H9 (cell line): Measurements from ENCODE around the gene PCDHGB2. TPM values are rescaled to one million over a fixed set of nuclear protein-coding genes. Genes with fewer than 3 reads are reported as not detected.
"Not testable (repeated sequence)": the region's sequence is repeated elsewhere in the genome, so short reads cannot be mapped to it uniquely, and the experiment has no call there.

Source experiments
- DNase-seq: peaks from one replicate; pipeline ENCODE4 v3.0.0-alpha.2; 2017
- H2AFZ ChIP-seq: one replicate; pipeline ENCODE4 v1.6.1; 2013; ENCODE audit warnings: mild to moderate bottlenecking, low read length, control low read depth, moderate library complexity
- H2AK5ac ChIP-seq: 2 replicates; pipeline ENCODE4 v1.6.1; 2013; ENCODE audit warnings: low read length, control low read depth, mixed read lengths; ENCODE audit not compliant: insufficient read length
- H2BK120ac ChIP-seq: one replicate; pipeline ENCODE4 v1.6.1; 2013; ENCODE audit warnings: low read depth, mild to moderate bottlenecking, low read length, control low read depth, inconsistent platforms; ENCODE audit not compliant: poor library complexity, severe bottlenecking
- H2BK12ac ChIP-seq: 2 replicates; pipeline ENCODE4 v1.6.1; 2013; ENCODE audit warnings: low read length, control low read depth, mixed read lengths, low read depth; ENCODE audit not compliant: insufficient read length
- H2BK15ac ChIP-seq: 2 replicates; pipeline ENCODE4 v1.6.1; 2013; ENCODE audit warnings: low read depth, low read length, control low read depth
- H2BK20ac ChIP-seq: one replicate; pipeline ENCODE4 v1.6.1; 2013; ENCODE audit warnings: low read depth, mild to moderate bottlenecking, low read length, control low read depth, inconsistent platforms; ENCODE audit not compliant: poor library complexity, severe bottlenecking
- H2BK5ac ChIP-seq: 2 replicates; pipeline ENCODE4 v1.6.1; 2013; ENCODE audit warnings: low read length, control low read depth, mixed read lengths; ENCODE audit not compliant: insufficient read length
- H3K14ac ChIP-seq: 2 replicates; pipeline ENCODE4 v1.6.1; 2013; ENCODE audit warnings: low read length, control low read depth; ENCODE audit not compliant: insufficient read depth
- H3K18ac ChIP-seq: 2 replicates; pipeline ENCODE4 v1.6.1; 2013; ENCODE audit warnings: low read depth, mild to moderate bottlenecking, mixed read lengths, low read length, control low read depth; ENCODE audit not compliant: insufficient read length
- H3K23ac ChIP-seq: 2 replicates; pipeline ENCODE4 v1.6.1; 2013; ENCODE audit warnings: low read length, control low read depth, mixed read lengths, low read depth; ENCODE audit not compliant: insufficient read length
- H3K23me2 ChIP-seq: 2 replicates; pipeline ENCODE4 v1.6.1; 2013; ENCODE audit warnings: low read depth, mild to moderate bottlenecking, mixed read lengths, low read length, control low read depth; ENCODE audit not compliant: insufficient read length, poor library complexity, severe bottlenecking
- H3K27ac ChIP-seq: 2 replicates; pipeline ENCODE4 v1.5.1; 2013; ENCODE audit warnings: low read length, control low read depth, mixed read lengths, low read depth; ENCODE audit not compliant: insufficient read length
- H3K27me3 ChIP-seq: 2 replicates; pipeline ENCODE4 v1.6.1; 2013; ENCODE audit warnings: low read length, control low read depth, inconsistent platforms; ENCODE audit not compliant: insufficient read depth
- H3K4ac ChIP-seq: 2 replicates; pipeline ENCODE4 v1.6.1; 2013; ENCODE audit warnings: low read depth, mild to moderate bottlenecking, control low read depth, inconsistent platforms, low read length, moderate library complexity
- H3K4me1 ChIP-seq: 2 replicates; pipeline ENCODE4 v1.6.1; 2013; ENCODE audit warnings: low read length, control low read depth, inconsistent platforms; ENCODE audit not compliant: insufficient read depth
- H3K4me2 ChIP-seq: 2 replicates; pipeline ENCODE4 v1.6.1; 2013; ENCODE audit warnings: low read length, control low read depth, mixed read lengths; ENCODE audit not compliant: insufficient read length, insufficient read depth
- H3K56ac ChIP-seq: 2 replicates; pipeline ENCODE4 v1.6.1; 2013; ENCODE audit warnings: low read depth, mild to moderate bottlenecking, mixed read lengths, low read length, control low read depth; ENCODE audit not compliant: insufficient read length
- H3K79me1 ChIP-seq: 2 replicates; pipeline ENCODE4 v1.6.1; 2013; ENCODE audit warnings: low read depth, mild to moderate bottlenecking, moderate library complexity, low read length, control low read depth, inconsistent platforms; ENCODE audit not compliant: insufficient read depth, poor library complexity, severe bottlenecking
- H3K79me2 ChIP-seq: 2 replicates; pipeline ENCODE4 v1.6.1; 2013; ENCODE audit warnings: low read length, control low read depth, inconsistent platforms; ENCODE audit not compliant: insufficient read depth
- H3K9ac ChIP-seq: 2 replicates; pipeline ENCODE4 v1.6.1; 2013; ENCODE audit warnings: low read length, control low read depth, mixed read lengths; ENCODE audit not compliant: insufficient read length; ENCODE audit errors: extremely low read depth
- H3K9me3 ChIP-seq: one replicate; pipeline ENCODE4 v1.6.1; 2013; ENCODE audit warnings: low read depth, low read length, inconsistent platforms; ENCODE audit not compliant: control insufficient read depth
- H3T11ph ChIP-seq: one replicate; pipeline ENCODE4 v1.6.1; 2013; ENCODE audit warnings: mild to moderate bottlenecking, low read length, control low read depth, inconsistent platforms
- H4K20me1 ChIP-seq: one replicate; pipeline ENCODE4 v1.6.1; 2013; ENCODE audit not compliant: control insufficient read depth, insufficient read length, insufficient read depth
- H4K5ac ChIP-seq: 2 replicates; pipeline ENCODE4 v1.6.1; 2013; ENCODE audit warnings: low read depth, mild to moderate bottlenecking, mixed read lengths, low read length, control low read depth; ENCODE audit not compliant: insufficient read length
- H4K8ac ChIP-seq: replicated peaks from 2 replicates; pipeline ENCODE4 v1.6.1; 2013; ENCODE audit warnings: low read length, control low read depth, mixed read lengths, low read depth; ENCODE audit not compliant: insufficient read length
- H4K91ac ChIP-seq: 2 replicates; pipeline ENCODE4 v1.6.1; 2013; ENCODE audit warnings: low read depth, mild to moderate bottlenecking, moderate library complexity, mixed read lengths, low read length, control low read depth; ENCODE audit not compliant: insufficient read length
- H3K27ac Mint-ChIP-seq, 3 experiments: 2 replicates in 2 of 3; 3 replicates in 1 of 3; pipeline ENCODE4 v1.8.0; 2020 to 2021; ENCODE audit warnings: mixed read lengths in 3 of 3, mild to moderate bottlenecking in 1 of 3, moderate library complexity in 1 of 3
- H3K27me3 Mint-ChIP-seq: 2 replicates; pipeline ENCODE4 v1.8.0; 2021; ENCODE audit warnings: low read depth, mild to moderate bottlenecking, moderate library complexity, mixed read lengths
- H3K36me3 Mint-ChIP-seq, 3 experiments: 2 replicates in 2 of 3; 3 replicates in 1 of 3; pipeline ENCODE4 v1.8.0; 2020 to 2021; ENCODE audit warnings: low read depth in 3 of 3, mixed read lengths in 3 of 3; ENCODE audit not compliant: insufficient read depth in 1 of 3
- H3K4me1 Mint-ChIP-seq, 2 experiments: 2 replicates each; pipeline ENCODE4 v1.8.0; 2020; ENCODE audit warnings: mixed read lengths in 2 of 2
- H3K4me3 Mint-ChIP-seq, 2 experiments: 2 replicates in 1 of 2; 3 replicates in 1 of 2; pipeline ENCODE4 v1.8.0; 2020 to 2021; ENCODE audit warnings: mild to moderate bottlenecking in 2 of 2, mixed read lengths in 2 of 2, moderate library complexity in 1 of 2
- H3K9me3 Mint-ChIP-seq, 2 experiments: 2 replicates in 1 of 2; 3 replicates in 1 of 2; pipeline ENCODE4 v1.8.0; 2020; ENCODE audit warnings: mild to moderate bottlenecking in 2 of 2, mixed read lengths in 2 of 2, moderate library complexity in 1 of 2
- WGBS: extraction: QIAGEN DNeasy Blood & Tissue Kit; methylation state at CpG from one replicate; pipeline ENCODE4 v1.1.7; 2013; ENCODE audit warnings: missing lambda C conversion rate, low lambda C conversion rate, mixed read lengths; ENCODE audit not compliant: insufficient read length; ENCODE audit errors: extremely low coverage; 5-methylcytosine and 5-hydroxymethylcytosine counted together
- total RNA-seq: library from RNA; stranded (reverse); gene quantifications from 2 replicates; pipeline ENCODE4 v1.2.1, GENCODE V29; 2021
- TF ChIP-seq, protein P1 (sequence below): fragments of 200-600 bp; sonication (generic); conservative IDR thresholded peaks from 3 replicates; pipeline ENCODE4 v1.8.0; 2021; ENCODE audit warnings: antibody characterized with exemption, mild to moderate bottlenecking

PCDHGB2 gene
- total RNA-seq, 1 experiment from 2014 or later, result 3.8 TPM

DNA sequence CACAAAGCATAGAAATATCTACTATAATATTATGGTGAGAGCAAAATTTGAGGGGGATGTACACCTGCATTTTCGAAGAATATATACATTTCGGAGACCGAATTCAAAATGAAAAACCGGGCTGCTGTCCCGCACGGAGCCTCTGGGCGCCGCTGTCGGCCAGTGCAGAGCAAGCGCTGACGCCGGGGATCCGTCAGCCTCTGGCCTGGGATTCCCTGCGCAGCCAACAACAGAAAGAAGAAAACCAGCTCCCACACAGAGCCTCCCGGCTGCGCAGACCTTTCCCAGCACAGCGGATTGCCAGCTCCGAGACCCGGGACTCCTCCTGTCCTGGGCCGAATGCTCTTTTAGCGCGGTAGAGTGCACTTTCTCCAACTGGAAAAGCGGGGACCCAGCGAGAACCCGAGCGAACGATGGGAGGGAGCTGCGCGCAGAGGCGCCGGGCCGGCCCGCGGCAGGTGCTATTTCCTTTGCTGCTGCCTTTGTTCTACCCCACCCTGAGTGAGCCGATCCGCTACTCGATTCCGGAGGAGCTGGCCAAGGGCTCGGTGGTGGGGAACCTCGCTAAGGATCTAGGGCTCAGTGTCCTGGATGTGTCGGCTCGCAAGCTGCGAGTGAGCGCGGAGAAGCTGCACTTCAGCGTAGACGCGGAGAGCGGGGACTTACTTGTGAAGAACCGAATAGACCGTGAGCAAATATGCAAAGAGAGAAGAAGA lies 48.2 kb downstream of the PCDHGB2 start, which contains the start of gene PCDHGB6:
Gene PCDHGB6, plus strand, starts transcription at position 232 of the 716 bp plus-strand sequence. Its CDS starts 182 bp downstream, at position 414.
- H2BK15ac ChIP-seq, H3K27ac ChIP-seq, H3K4me1 ChIP-seq, H3K4ac ChIP-seq, H3K56ac ChIP-seq, H3K27me3 ChIP-seq, H3K4me1 Mint-ChIP-seq, H3K14ac ChIP-seq, H3K79me2 ChIP-seq, H3K79me1 ChIP-seq, H2BK12ac ChIP-seq, H3K23me2 ChIP-seq, H4K5ac ChIP-seq, H2BK120ac ChIP-seq, H4K8ac ChIP-seq, H3K23ac ChIP-seq, H2AFZ ChIP-seq, H3K18ac ChIP-seq, H2AK5ac ChIP-seq, H4K91ac ChIP-seq, H4K20me1 ChIP-seq, H2BK5ac ChIP-seq, H3T11ph ChIP-seq, H2BK20ac ChIP-seq: not testable (repeated sequence)
- TF ChIP-seq, protein P1, sequence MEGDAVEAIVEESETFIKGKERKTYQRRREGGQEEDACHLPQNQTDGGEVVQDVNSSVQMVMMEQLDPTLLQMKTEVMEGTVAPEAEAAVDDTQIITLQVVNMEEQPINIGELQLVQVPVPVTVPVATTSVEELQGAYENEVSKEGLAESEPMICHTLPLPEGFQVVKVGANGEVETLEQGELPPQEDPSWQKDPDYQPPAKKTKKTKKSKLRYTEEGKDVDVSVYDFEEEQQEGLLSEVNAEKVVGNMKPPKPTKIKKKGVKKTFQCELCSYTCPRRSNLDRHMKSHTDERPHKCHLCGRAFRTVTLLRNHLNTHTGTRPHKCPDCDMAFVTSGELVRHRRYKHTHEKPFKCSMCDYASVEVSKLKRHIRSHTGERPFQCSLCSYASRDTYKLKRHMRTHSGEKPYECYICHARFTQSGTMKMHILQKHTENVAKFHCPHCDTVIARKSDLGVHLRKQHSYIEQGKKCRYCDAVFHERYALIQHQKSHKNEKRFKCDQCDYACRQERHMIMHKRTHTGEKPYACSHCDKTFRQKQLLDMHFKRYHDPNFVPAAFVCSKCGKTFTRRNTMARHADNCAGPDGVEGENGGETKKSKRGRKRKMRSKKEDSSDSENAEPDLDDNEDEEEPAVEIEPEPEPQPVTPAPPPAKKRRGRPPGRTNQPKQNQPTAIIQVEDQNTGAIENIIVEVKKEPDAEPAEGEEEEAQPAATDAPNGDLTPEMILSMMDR, result peak; percentile 88
- H3K27me3 Mint-ChIP-seq, result peaks cover 22% of the 10 kb centered on the region
- DNase-seq, result peak; percentile 80
- Histone ChIP-seq H3K9ac (peak within 1 kb of the TSS; percentile 54), H3K4me2 (peak within 1 kb of the TSS; percentile 88), H3K9me3 (peaks cover 15% of the 10 kb centered on the region)
- H3K36me3 Mint-ChIP-seq, result peaks cover 11 to 28% (median 18%) of the 10 kb centered on the region in 3 experiments
- H3K9me3 Mint-ChIP-seq, result peaks cover 24 to 34% of the 10 kb centered on the region in 2 experiments
- no CpG with 5 or more reads among the region's 51 CpGs for WGBS
- H3K27ac Mint-ChIP-seq, result peak within 1 kb of the TSS in 2 of 3 experiments; percentile 58 to 96; a peak in 3 of 7 replicates
- peak within 1 kb of the TSS; percentile 90 to 94 for H3K4me3 Mint-ChIP-seq
